Heart left ventricle (tissue), 16 donors: Measurements from ENCODE around the gene CABP2. TPM values are rescaled to one million over a fixed set of nuclear protein-coding genes. Genes with fewer than 3 reads are reported as not detected.

Experiments
- ATAC-seq, 4 donors: fragments of 200-7000 bp; cut with Tn5 transposase; one replicate each; pipeline ENCODE4 v1.9.1; 2020 to 2022; ENCODE audit warnings: moderate library complexity in 4 of 4, mild to moderate bottlenecking in 3 of 4, moderate number of reproducible peaks in 1 of 4
- DNase-seq, 5 donors: peaks; one replicate each; pipeline ENCODE4 v3.0.0-alpha.2; 2020
- H3K27ac ChIP-seq, 12 donors: fragments of 200-600 bp; sonication (generic) in 4 of 12; one replicate each; pipeline versions ENCODE4 v1.5.0 to v1.8.0; 2016 to 2022; ENCODE audit warnings: mild to moderate bottlenecking in 2 of 12
- H3K27me3 ChIP-seq, 9 donors: fragments of 200-600 bp; sonication (generic) in 2 of 9; one replicate each; pipeline versions ENCODE4 v1.5.1 to v1.8.0; 2016 to 2022; ENCODE audit warnings: mild to moderate bottlenecking in 3 of 9
- H3K36me3 ChIP-seq, 9 donors: fragments of 200-600 bp; sonication (generic) in 2 of 9; one replicate each; pipeline versions ENCODE4 v1.5.0 to v1.8.0; 2018 to 2022; ENCODE audit warnings: mild to moderate bottlenecking in 2 of 9
- H3K4me1 ChIP-seq, 12 donors: fragments of 200-600 bp; sonication (generic) in 4 of 12; one replicate each; pipeline versions ENCODE4 v1.5.0 to v1.8.0; 2016 to 2022; ENCODE audit warnings: mild to moderate bottlenecking in 3 of 12
- H3K4me3 ChIP-seq, 12 donors: fragments of 200-600 bp; sonication (generic) in 4 of 12; one replicate each; pipeline versions ENCODE4 v1.5.0 to v1.8.0; 2017 to 2022; ENCODE audit warnings: mild to moderate bottlenecking in 9 of 12, moderate library complexity in 4 of 12
- H3K9me3 ChIP-seq, 12 donors: fragments of 200-600 bp; sonication (generic) in 4 of 12; one replicate each; pipeline versions ENCODE4 v1.5.0 to v1.8.0; 2016 to 2022; ENCODE audit warnings: mild to moderate bottlenecking in 1 of 12
- CTCF ChIP-seq, 12 donors: fragments of 200-600 bp; sonication (generic) in 4 of 12; IDR thresholded peaks; one replicate each; pipeline versions ENCODE4 v1.5.0 to v1.8.0; 2018 to 2022; ENCODE audit warnings: antibody characterized with exemption in 12 of 12, mild to moderate bottlenecking in 5 of 12
- POLR2A ChIP-seq, 2 donors: fragments of 450-650 bp; IDR thresholded peaks; one replicate each; pipeline ENCODE4 v1.6.1; 2017; ENCODE audit warnings: antibody characterized with exemption in 2 of 2, mild to moderate bottlenecking in 2 of 2, moderate library complexity in 2 of 2
- WGBS, 4 donors: extraction: QIAGEN DNeasy Blood & Tissue Kit in 2 of 4; methylation state at CpG; one replicate each; pipeline versions ENCODE4 v1.1.5 to v1.1.7; 2013 to 2018; 5-methylcytosine and 5-hydroxymethylcytosine counted together
- intact Hi-C, 10 donors: fragments of 100-400 bp; cut with DNase I; formaldehyde crosslinking; loops; one replicate each; pipeline versions ENCODE4 v1.11.1 to v1.14.2; 2022
- polyA plus RNA-seq, 2 donors: library from polyadenylated mRNA; stranded (reverse); fragments of 200-250 nt; gene quantifications; one replicate each; pipeline ENCODE4 v1.2.3, GENCODE V29; 2013
- total RNA-seq, 9 donors: library from RNA; depleted of rRNA in 2 of 9; stranded (reverse); fragments of >200 nt in 2 of 9; fragmentation: NEBNext Ultra II Directional in 3 of 9; extraction: Animal tissue kit (Norgen Biotek cat#: 25700) in 3 of 9; gene quantifications; one replicate each; pipeline versions ENCODE4 v1.1.0 to v1.2.4, GENCODE V29; 2016 to 2023
- donor health status: ischemic (EF 13 %, LVEDD 7.1; RV severe dilation, severe dysfunction).
- donor health status: healthy with polysubstance abuse.
- donor health status: DM: no; HTN: yes; CAD: no.
- donor health status: DM: no; HTN: no; CAD: no.
- donor health status: ischemic (EF 25% LVEDD 6.9; RV normal size, moderate dysfunction).
- donor health status: ischemic (EF 25% LVEDD 5.7; RV mildly dilated, moderate dysfunction).
- donor health status: healthy.
- donor health status: DM: yes; HTN: yes; CAD: no.
- donor health status: ischemic (EF 35%, LVEDD 5.7; RV mildly dilated, moderate dysfunction).
- donor health status: nonischemic (EF 11% LVEDD 7.7; RV severe dilation, severe dysfunction).
- donor health status: DM: yes; HTN: yes; CAD: no.
- donor health status: PGD.
- donor health status: ischemic (EF 29% LVEDD 5.4; RV normal size, mild dysfunction).
- donor health status: nonischemic (EF 23%, LVEDD 6.1; RV moderate dilation, normal function).

Gene CABP2
- total and polyA plus RNA-seq, 11 donors, result not detected

- peaks cover 5 to 36% (median 17%) of the 10 kb centered on the region in 12 donors for H3K4me1 ChIP-seq
- TF ChIP-seq CTCF (IDR thresholded peaks at IDR 0.05), result no peak
- no peak for TF ChIP-seq POLR2A (IDR thresholded peaks at IDR 0.05)
- H3K9me3 ChIP-seq, result no peaks in the 10 kb centered on the region
- no peak overlapping the region for H3K4me3 ChIP-seq
- no peak for ATAC-seq
- 92 to 95% (median 94%) methylated on average over 9 of the region's 9 CpGs for WGBS, 4 donors
- no peak overlapping the region for H3K27ac ChIP-seq
- no peaks in the 10 kb centered on the region for H3K27me3 ChIP-seq
- no peak for DNase-seq
- peaks cover 0 to 59% (median 28%) of the 10 kb centered on the region in 9 donors for H3K36me3 ChIP-seq
- intact Hi-C loops, result loop anchor here in 1 of 10 donors (5.0 kb wide), 1 partner anchor 79 kb away; no protein-coding TSS in a partner anchor
These were observed 22.2 kb downstream of the CABP2 start for GRCh38 chr11:67500831-67501715.

- 56 to 79% (median 76%) methylated on average over 1 of the region's 1 CpG for WGBS, 4 donors
- intact Hi-C loops, result loop anchor here in 1 of 10 donors (5.0 kb wide), 1 partner anchor 78 kb away; no protein-coding TSS in a partner anchor
- peaks cover 0 to 65% (median 34%) of the 10 kb centered on the region in 9 donors for H3K36me3 ChIP-seq
These were observed 22.8 kb downstream of the CABP2 start for GRCh38 chr11:67500484-67500821.

GRCh38 chr11:67499808-67500483 lies 23.3 kb downstream of the CABP2 start:
- Histone ChIP-seq H3K4me1 (peaks cover 4 to 25% (median 8%) of the 10 kb centered on the region in 12 donors), H3K9me3 (no peaks in the 10 kb centered on the region), H3K4me3 (no peak overlapping the region), H3K27ac (no peak overlapping the region), H3K36me3 (peaks cover 0 to 70% (median 39%) of the 10 kb centered on the region in 9 donors), H3K27me3 (no peaks in the 10 kb centered on the region)
- ATAC-seq (no peak), DNase-seq (no peak)
- intact Hi-C loops, result loop anchor here in 1 of 10 donors (5.0 kb wide), 1 partner anchor 78 kb away; no protein-coding TSS in a partner anchor
- WGBS, 4 donors, result 86 to 96% (median 91%) methylated on average over 18 to 26 of the region's 26 CpGs
- TF ChIP-seq POLR2A (IDR thresholded peaks at IDR 0.05), result no peak
- TF ChIP-seq CTCF (IDR thresholded peaks at IDR 0.05), result no peak

More at GRCh38 chr11:67500484-67500821, 22.8 kb downstream of the CABP2 start:
- Histone ChIP-seq H3K9me3 (no peaks in the 10 kb centered on the region), H3K27me3 (no peaks in the 10 kb centered on the region), H3K27ac (no peak overlapping the region), H3K4me1 (peaks cover 5 to 30% (median 10%) of the 10 kb centered on the region in 12 donors), H3K4me3 (no peak overlapping the region)
- TF ChIP-seq CTCF (IDR thresholded peaks at IDR 0.05), result no peak
- TF ChIP-seq POLR2A (IDR thresholded peaks at IDR 0.05), result no peak
- ATAC-seq, result no peak
- no peak for DNase-seq

GRCh38 chr11:67498544-67498972 lies 24.7 kb downstream of the CABP2 start:
- peak overlapping the region in 10 of 12 donors; percentile 29 to 69 (median 53) for H3K27ac ChIP-seq
- peak; percentile 30 to 88 (median 36) for ATAC-seq

More at GRCh38 chr11:67498544-67498972, 24.7 kb downstream of the CABP2 start:
- Histone ChIP-seq H3K36me3 (peaks cover 0 to 82% (median 46%) of the 10 kb centered on the region in 9 donors), H3K27me3 (no peaks in the 10 kb centered on the region), H3K9me3 (no peaks in the 10 kb centered on the region), H3K4me3 (no peak overlapping the region), H3K4me1 (peaks cover 0 to 17% (median 4%) of the 10 kb centered on the region in 12 donors)
- TF ChIP-seq POLR2A (IDR thresholded peaks at IDR 0.05) (no peak), CTCF (IDR thresholded peaks at IDR 0.05) (no peak)
- DNase-seq, result peak; percentile 52 to 75 (median 69)
- 68 to 86% (median 79%) methylated on average over 12 to 21 of the region's 21 CpGs for WGBS, 4 donors
- intact Hi-C loops, result no loop called here
